Stimulated activated memory B cell treated with anti-CD40 and anti-IgM and Interleukin-4, amounts not matched to agents 10 μg/mL and 1 μg/mL and 100 μg/mL, for 72 hours (primary cell): ENCODE measurements around the gene APOBEC3H.
A peak's percentile ranks its signal among the peaks of the same experiment; 100 is the strongest.
"Not testable (repeated sequence)": the region's sequence is repeated elsewhere in the genome, so short reads cannot be mapped to it uniquely, and the experiment has no call there.

ENCODE experiments used
- ATAC-seq: fragments of 150-1000 bp; cut with Tn5 transposase; 2 replicates; pipeline ENCODE4 v1.10.0; 2021
- H3K27ac Mint-ChIP-seq: one replicate; pipeline ENCODE4 v1.8.0; 2022; ENCODE audit warnings: mild to moderate bottlenecking, mixed read lengths
- H3K27me3 Mint-ChIP-seq: one replicate; pipeline ENCODE4 v1.8.0; 2022; ENCODE audit warnings: mixed read lengths
- H3K36me3 Mint-ChIP-seq: one replicate; pipeline ENCODE4 v1.8.0; 2022; ENCODE audit warnings: mixed read lengths
- H3K4me1 Mint-ChIP-seq: one replicate; pipeline ENCODE4 v1.8.0; 2022; ENCODE audit warnings: mixed read lengths
- H3K4me3 Mint-ChIP-seq: one replicate; pipeline ENCODE4 v1.8.0; 2022; ENCODE audit warnings: mild to moderate bottlenecking, moderate library complexity, mixed read lengths
- H3K9me3 Mint-ChIP-seq: one replicate; pipeline ENCODE4 v1.8.0; 2022; ENCODE audit warnings: mixed read lengths

APOBEC3H gene

GRCh38 chr22:39097098-39098020 is at the start of gene APOBEC3H:
APOBEC3H (plus strand) TSS chr22:39097244; CDS start chr22:39100279, 3,035 bp downstream.
- peak; percentile 55 for ATAC-seq
- Mint-ChIP-seq H3K27ac (peak within 1 kb of the TSS; percentile 92), H3K27me3 (no peaks in the 10 kb centered on the region), H3K4me3 (peak within 1 kb of the TSS; percentile 68), H3K36me3 (no peaks in the 10 kb centered on the region), H3K4me1 (peaks cover 79% of the 10 kb centered on the region), H3K9me3 (no peaks in the 10 kb centered on the region)

GRCh38 chr22:39049486-39049885 is 47.6 kb upstream of the APOBEC3H start:
- Mint-ChIP-seq H3K36me3 (peaks cover 40% of the 10 kb centered on the region), H3K4me1 (peaks cover 49% of the 10 kb centered on the region)
- not testable (repeated sequence) for H3K4me3 Mint-ChIP-seq, H3K27me3 Mint-ChIP-seq, H3K27ac Mint-ChIP-seq, ATAC-seq, H3K9me3 Mint-ChIP-seq

- Mint-ChIP-seq H3K27ac (peak overlapping the region; percentile 85), H3K4me1 (peaks cover 25% of the 10 kb centered on the region), H3K36me3 (peaks cover 17% of the 10 kb centered on the region)
- H3K9me3 Mint-ChIP-seq, H3K27me3 Mint-ChIP-seq, H3K4me3 Mint-ChIP-seq, ATAC-seq: not testable (repeated sequence)
Observed at GRCh38 chr22:39051844-39052495, 45.1 kb upstream of the APOBEC3H start.

GRCh38 chr22:39055658-39056057 is 41.4 kb upstream of the APOBEC3H start:
- H3K4me1 Mint-ChIP-seq = peaks cover 17% of the 10 kb centered on the region
- ATAC-seq = no peak
- H3K27me3 Mint-ChIP-seq = no peaks in the 10 kb centered on the region
- H3K36me3 Mint-ChIP-seq = peaks cover 14% of the 10 kb centered on the region
- H3K27ac Mint-ChIP-seq = no peak overlapping the region
- no peak overlapping the region for H3K4me3 Mint-ChIP-seq
- no peaks in the 10 kb centered on the region for H3K9me3 Mint-ChIP-seq

GRCh38 chr22:39061290-39061689 is 35.8 kb upstream of the APOBEC3H start:
- ATAC-seq, H3K9me3 Mint-ChIP-seq, H3K4me3 Mint-ChIP-seq, H3K27ac Mint-ChIP-seq, H3K36me3 Mint-ChIP-seq, H3K27me3 Mint-ChIP-seq: not testable (repeated sequence)
- peaks cover 22% of the 10 kb centered on the region for H3K4me1 Mint-ChIP-seq

- not testable (repeated sequence) for H3K4me3 Mint-ChIP-seq, H3K27ac Mint-ChIP-seq, ATAC-seq, H3K9me3 Mint-ChIP-seq, H3K27me3 Mint-ChIP-seq, H3K36me3 Mint-ChIP-seq
- H3K4me1 Mint-ChIP-seq = peaks cover 22% of the 10 kb centered on the region
Observed at GRCh38 chr22:39061951-39062350, 35.1 kb upstream of the APOBEC3H start.

GRCh38 chr22:39063904-39064303 is 33.1 kb upstream of the APOBEC3H start:
- Mint-ChIP-seq H3K4me3 (peak overlapping the region; percentile 47), H3K4me1 (peaks cover 22% of the 10 kb centered on the region)
- H3K27ac Mint-ChIP-seq, H3K36me3 Mint-ChIP-seq, H3K27me3 Mint-ChIP-seq, H3K9me3 Mint-ChIP-seq: not testable (repeated sequence)
- ATAC-seq = peak; percentile 81

- not testable (repeated sequence) for H3K27me3 Mint-ChIP-seq, H3K27ac Mint-ChIP-seq, H3K4me3 Mint-ChIP-seq, H3K9me3 Mint-ChIP-seq
- ATAC-seq = peak; percentile 85
- Mint-ChIP-seq H3K36me3 (peaks cover 17% of the 10 kb centered on the region), H3K4me1 (peaks cover 42% of the 10 kb centered on the region)
Observed at GRCh38 chr22:39066442-39067276, 30.4 kb upstream of the APOBEC3H start.

GRCh38 chr22:39068033-39068785 is 28.8 kb upstream of the APOBEC3H start:
- Mint-ChIP-seq H3K4me1 (peaks cover 52% of the 10 kb centered on the region), H3K27me3 (no peaks in the 10 kb centered on the region), H3K4me3 (no peak overlapping the region), H3K9me3 (no peaks in the 10 kb centered on the region), H3K36me3 (peaks cover 17% of the 10 kb centered on the region), H3K27ac (no peak overlapping the region)
- ATAC-seq = no peak

GRCh38 chr22:39070186-39070585 is 26.9 kb upstream of the APOBEC3H start:
- Mint-ChIP-seq H3K36me3 (peaks cover 17% of the 10 kb centered on the region), H3K4me1 (peaks cover 52% of the 10 kb centered on the region), H3K27me3 (no peaks in the 10 kb centered on the region), H3K27ac (peak overlapping the region; percentile 89), H3K4me3 (peak overlapping the region; percentile 25), H3K9me3 (no peaks in the 10 kb centered on the region)
- ATAC-seq = no peak

GRCh38 chr22:39072581-39072981 is 24.5 kb upstream of the APOBEC3H start:
- not testable (repeated sequence) for H3K27me3 Mint-ChIP-seq, H3K9me3 Mint-ChIP-seq
- Mint-ChIP-seq H3K4me3 (peak overlapping the region; percentile 53), H3K4me1 (peaks cover 64% of the 10 kb centered on the region), H3K36me3 (peaks cover 19% of the 10 kb centered on the region), H3K27ac (peak overlapping the region; percentile 89)
- ATAC-seq = peak; percentile 78

- Mint-ChIP-seq H3K4me3 (no peak overlapping the region), H3K27me3 (no peaks in the 10 kb centered on the region), H3K36me3 (peaks cover 23% of the 10 kb centered on the region), H3K4me1 (peaks cover 75% of the 10 kb centered on the region), H3K27ac (peak overlapping the region; percentile 89), H3K9me3 (no peaks in the 10 kb centered on the region)
- ATAC-seq = no peak
Observed at GRCh38 chr22:39073981-39074380, 23.1 kb upstream of the APOBEC3H start.

- ATAC-seq, H3K27me3 Mint-ChIP-seq, H3K9me3 Mint-ChIP-seq: not testable (repeated sequence)
- Mint-ChIP-seq H3K36me3 (peaks cover 20% of the 10 kb centered on the region), H3K27ac (peak overlapping the region; percentile 98), H3K4me3 (peak overlapping the region; percentile 87), H3K4me1 (peaks cover 78% of the 10 kb centered on the region)
Observed at GRCh38 chr22:39076155-39077025, 20.7 kb upstream of the APOBEC3H start.
